ENCODE measurements around the gene SSX4.
"Not testable (repeated sequence)": the region's sequence is repeated elsewhere in the genome, so short reads cannot be mapped to it uniquely, and the experiment has no call there.

DNA sequence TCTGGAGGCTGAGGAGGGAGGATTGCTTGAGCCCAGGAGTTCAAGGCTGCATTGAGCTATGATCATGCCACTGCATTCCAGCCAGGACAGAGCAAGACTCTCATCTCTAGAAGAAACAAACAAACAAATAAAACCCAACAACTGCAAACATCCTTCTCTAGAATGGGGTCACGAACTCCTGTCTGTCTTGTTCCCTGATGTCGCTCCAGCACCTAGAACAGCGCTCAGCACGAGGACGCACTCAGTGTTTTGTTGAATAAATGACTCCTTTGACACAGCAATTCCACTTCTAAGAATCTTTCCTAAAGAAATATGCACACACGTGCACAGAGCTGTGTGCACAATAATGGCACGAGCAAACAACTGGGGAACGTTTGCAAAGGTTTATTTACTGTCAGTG is 37.3 kb upstream of the SSX4 start:
- not testable (repeated sequence) for TF ChIP-seq EZH2 (IDR thresholded peaks at IDR 0.05; ENCODE audit: low read depth)
- TF ChIP-seq, protein P1, sequence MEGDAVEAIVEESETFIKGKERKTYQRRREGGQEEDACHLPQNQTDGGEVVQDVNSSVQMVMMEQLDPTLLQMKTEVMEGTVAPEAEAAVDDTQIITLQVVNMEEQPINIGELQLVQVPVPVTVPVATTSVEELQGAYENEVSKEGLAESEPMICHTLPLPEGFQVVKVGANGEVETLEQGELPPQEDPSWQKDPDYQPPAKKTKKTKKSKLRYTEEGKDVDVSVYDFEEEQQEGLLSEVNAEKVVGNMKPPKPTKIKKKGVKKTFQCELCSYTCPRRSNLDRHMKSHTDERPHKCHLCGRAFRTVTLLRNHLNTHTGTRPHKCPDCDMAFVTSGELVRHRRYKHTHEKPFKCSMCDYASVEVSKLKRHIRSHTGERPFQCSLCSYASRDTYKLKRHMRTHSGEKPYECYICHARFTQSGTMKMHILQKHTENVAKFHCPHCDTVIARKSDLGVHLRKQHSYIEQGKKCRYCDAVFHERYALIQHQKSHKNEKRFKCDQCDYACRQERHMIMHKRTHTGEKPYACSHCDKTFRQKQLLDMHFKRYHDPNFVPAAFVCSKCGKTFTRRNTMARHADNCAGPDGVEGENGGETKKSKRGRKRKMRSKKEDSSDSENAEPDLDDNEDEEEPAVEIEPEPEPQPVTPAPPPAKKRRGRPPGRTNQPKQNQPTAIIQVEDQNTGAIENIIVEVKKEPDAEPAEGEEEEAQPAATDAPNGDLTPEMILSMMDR (conservative IDR thresholded peaks at IDR 0.05): not testable (repeated sequence)

Data from PC-9 (cell line).